Common myeloid progenitor, CD34-positive (primary cell): Measurements from ENCODE around the gene IL5.

Experiments used
- CTCF ChIA-PET: fragments of 350-600 bp; sonication (Branson Sonifier 250); formaldehyde crosslinking; loops from one replicate; lab custom pipeline; 2021; ENCODE audit warnings: antibody characterized with exemption; lab: Charles Lee
- POLR2A ChIA-PET: fragments of 350-600 bp; sonication (Branson Sonifier 250); formaldehyde crosslinking; loops from one replicate; lab custom pipeline; 2021; ENCODE audit warnings: antibody characterized with exemption; lab: Charles Lee
- DNase-seq, 3 donors: peaks; one replicate each; pipeline versions ENCODE4 v3.0.0 to v3.0.0-alpha.2; 2013
- H3K27ac ChIP-seq, 2 experiments: 1 replicate in 1 of 2; 2 replicates in 1 of 2; pipeline ENCODE4 v1.7.0; 2013; ENCODE audit warnings: inconsistent platforms in 2 of 2, low read length in 2 of 2, mild to moderate bottlenecking in 2 of 2, low read depth in 1 of 2, moderate library complexity in 1 of 2; ENCODE audit not compliant: severe bottlenecking in 2 of 2, insufficient read depth in 1 of 2, poor library complexity in 1 of 2
- H3K27me3 ChIP-seq, 5 experiments: replicated peaks in 2 of 5; 1 replicate in 3 of 5; 2 replicates in 2 of 5; pipeline versions ENCODE4 v1.6.1 to v1.7.0; 2013; ENCODE audit warnings: low read length in 4 of 5, mild to moderate bottlenecking in 2 of 5, moderate library complexity in 2 of 5, inconsistent platforms in 1 of 5; ENCODE audit not compliant: insufficient read depth in 5 of 5, control insufficient read depth in 4 of 5
- H3K36me3 ChIP-seq, 4 experiments: 1 replicate in 2 of 4; 2 replicates in 2 of 4; pipeline versions ENCODE4 v1.6.1 to v1.7.0; 2013; ENCODE audit warnings: low read length in 3 of 4, control low read depth in 1 of 4, mild to moderate bottlenecking in 1 of 4; ENCODE audit not compliant: control insufficient read depth in 4 of 4, insufficient read depth in 4 of 4
- H3K4me1 ChIP-seq, 4 experiments: 1 replicate in 3 of 4; 2 replicates in 1 of 4; pipeline versions ENCODE4 v1.6.1 to v1.7.1; 2013; ENCODE audit warnings: low read length in 3 of 4, mild to moderate bottlenecking in 3 of 4, control low read depth in 1 of 4, inconsistent platforms in 1 of 4, moderate library complexity in 1 of 4; ENCODE audit not compliant: control insufficient read depth in 4 of 4, insufficient read depth in 4 of 4; ENCODE audit errors: control extremely low read depth in 1 of 4
- H3K4me3 ChIP-seq, 7 experiments: 1 replicate in 4 of 7; 2 replicates in 3 of 7; pipeline versions ENCODE4 v1.5.1 to v1.7.0; 2013; ENCODE audit warnings: mild to moderate bottlenecking in 7 of 7, low read length in 6 of 7, moderate library complexity in 6 of 7, inconsistent platforms in 2 of 7, low read depth in 2 of 7, control low read depth in 1 of 7; ENCODE audit not compliant: insufficient read depth in 4 of 7, control insufficient read depth in 1 of 7; ENCODE audit errors: extremely low read depth in 1 of 7
- H3K9me3 ChIP-seq, 5 experiments: 1 replicate in 4 of 5; 2 replicates in 1 of 5; pipeline versions ENCODE4 v1.6.1 to v1.7.1; 2013; ENCODE audit warnings: low read length in 4 of 5, mild to moderate bottlenecking in 2 of 5, inconsistent platforms in 1 of 5, low read depth in 1 of 5, moderate library complexity in 1 of 5; ENCODE audit not compliant: control insufficient read depth in 4 of 5, insufficient read depth in 2 of 5; ENCODE audit errors: control extremely low read depth in 1 of 5
- WGBS: methylation state at CpG from one replicate; pipeline ENCODE4 v1.1.5; 2013; ENCODE audit not compliant: insufficient coverage; 5-methylcytosine and 5-hydroxymethylcytosine counted together

IL5 gene

GRCh38 chr5:132500244-132500930, 42.9 kb downstream of the IL5 start:
- no peaks in the 10 kb centered on the region for H3K27me3 ChIP-seq
- no peaks in the 10 kb centered on the region for H3K36me3 ChIP-seq
- no peak overlapping the region for H3K4me3 ChIP-seq
- CTCF ChIA-PET, result interaction anchor here (0.7 to 25.1 kb wide), 19 partner anchors 11 to 374 kb away, joined by 3 to 471 read pairs (median 10); partner anchors contain the start of gene IRF1
- H3K27ac ChIP-seq, result peak overlapping the region in 1 of 2 experiments; percentile 35
- 90% methylated on average over 6 of the region's 6 CpGs for WGBS
- H3K4me1 ChIP-seq, result peaks cover 2 to 45% (median 33%) of the 10 kb centered on the region in 4 experiments
- DNase-seq, result no peak
- POLR2A ChIA-PET, result interaction anchor here (0.6 to 2.6 kb wide), 5 partner anchors 10 to 114 kb away, joined by 4 to 17 read pairs (median 6); partner anchors contain the start of gene IRF1
- no peaks in the 10 kb centered on the region for H3K9me3 ChIP-seq

- Histone ChIP-seq H3K4me3 (no peak overlapping the region), H3K36me3 (no peaks in the 10 kb centered on the region), H3K27me3 (no peaks in the 10 kb centered on the region), H3K27ac (no peak overlapping the region), H3K4me1 (peaks cover 6 to 52% (median 41%) of the 10 kb centered on the region in 4 experiments), H3K9me3 (no peaks in the 10 kb centered on the region)
- WGBS, result 81% methylated on average over 9 of the region's 9 CpGs
- no peak for DNase-seq
- ChIA-PET CTCF (interaction anchor here (1.3 to 25.1 kb wide), 15 partner anchors 10 to 263 kb away, joined by 3 to 471 read pairs (median 14); partner anchors contain the start of gene IRF1), POLR2A (interaction anchor here (1.2 to 4.8 kb wide), 3 partner anchors 11 to 89 kb away, joined by 4 to 32 read pairs (median 5); no protein-coding TSS in a partner anchor)
Observed at GRCh38 chr5:132499440-132500243, 43.7 kb downstream of the IL5 start.

- POLR2A ChIA-PET, result interaction anchor here (1.0 to 4.8 kb wide), 5 partner anchors 9 to 88 kb away, joined by 3 to 32 read pairs (median 5); partner anchors contain the start of gene IRF1
- no peak for DNase-seq
- Histone ChIP-seq H3K36me3 (no peaks in the 10 kb centered on the region), H3K9me3 (no peaks in the 10 kb centered on the region), H3K4me1 (peaks cover 7 to 61% (median 50%) of the 10 kb centered on the region in 4 experiments), H3K27me3 (no peaks in the 10 kb centered on the region), H3K27ac (no peak overlapping the region), H3K4me3 (no peak overlapping the region)
- WGBS, result 94% methylated on average over 3 of the region's 4 CpGs
- CTCF ChIA-PET, result interaction anchor here (0.7 to 25.1 kb wide), 18 partner anchors 9 to 262 kb away, joined by 3 to 471 read pairs (median 10); partner anchors contain the start of gene IRF1
Observed at GRCh38 chr5:132498686-132499271, 44.5 kb downstream of the IL5 start.

- peaks cover 7 to 67% (median 54%) of the 10 kb centered on the region in 4 experiments for H3K4me1 ChIP-seq
- ChIA-PET CTCF (interaction anchor here (0.7 to 25.1 kb wide), 14 partner anchors 8 to 218 kb away, joined by 3 to 471 read pairs (median 7); partner anchors contain the start of gene IRF1), POLR2A (interaction anchor here (1.0 to 4.8 kb wide), 6 partner anchors 8 to 87 kb away, joined by 3 to 32 read pairs (median 4); partner anchors contain the start of gene IRF1)
- H3K27me3 ChIP-seq, result no peaks in the 10 kb centered on the region
- WGBS, result 95% methylated on average over 3 of the region's 3 CpGs
- no peak for DNase-seq
- H3K9me3 ChIP-seq, result no peaks in the 10 kb centered on the region
- no peaks in the 10 kb centered on the region for H3K36me3 ChIP-seq
- peak overlapping the region in 1 of 2 experiments; percentile 3 for H3K27ac ChIP-seq
- no peak overlapping the region for H3K4me3 ChIP-seq
Observed at GRCh38 chr5:132498152-132498551, 45.2 kb downstream of the IL5 start.

DNA sequence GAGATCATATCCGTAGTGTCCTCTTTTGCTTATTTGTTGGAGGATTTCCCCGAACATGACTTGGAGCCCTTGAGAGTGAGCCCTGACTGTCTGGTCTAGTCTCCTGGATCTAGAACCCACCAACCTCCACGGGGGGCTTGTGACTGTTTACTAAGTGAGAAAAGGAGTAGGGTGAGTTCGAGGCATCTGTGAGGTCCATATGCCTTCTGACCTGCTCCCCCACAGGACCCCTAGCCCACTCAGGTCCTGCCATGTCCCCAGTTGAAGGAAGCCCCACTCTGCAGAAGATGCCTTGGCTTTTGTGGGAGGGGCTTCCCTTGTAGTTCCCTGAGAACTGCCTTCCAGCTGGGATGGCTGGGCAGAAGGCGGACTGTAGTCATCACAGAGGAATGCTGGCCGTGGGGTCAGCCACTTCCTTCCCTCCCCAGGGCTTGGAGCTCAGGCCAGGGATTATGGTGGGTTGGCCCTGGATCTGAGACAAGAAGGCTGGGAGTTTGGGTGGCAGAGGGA, 45.8 kb downstream of the IL5 start:
- Histone ChIP-seq H3K27me3 (no peaks in the 10 kb centered on the region), H3K9me3 (no peaks in the 10 kb centered on the region), H3K36me3 (no peaks in the 10 kb centered on the region), H3K4me3 (peak overlapping the region in 4 of 7 experiments; percentile 71 to 91 (median 78)), H3K4me1 (peaks cover 7 to 65% (median 56%) of the 10 kb centered on the region in 4 experiments), H3K27ac (peak overlapping the region in 1 of 2 experiments; percentile 3)
- CTCF ChIA-PET, result interaction anchor here (1.2 to 25.1 kb wide), 12 partner anchors 8 to 219 kb away, joined by 3 to 471 read pairs (median 10); partner anchors contain the start of gene IRF1
- WGBS, result 83% methylated on average over 3 of the region's 6 CpGs
- POLR2A ChIA-PET, result interaction anchor here (1.0 to 4.8 kb wide), 5 partner anchors 18 to 111 kb away, joined by 3 to 32 read pairs (median 3); no protein-coding TSS in a partner anchor
- DNase-seq, result no peak
